WTC11 (cell line): ENCODE results near the gene GLRA1.

Source experiments
- ATF6 ChIP-seq: sonication (generic); formaldehyde crosslinking; IDR thresholded peaks from 2 replicates; pipeline ENCODE4 v1.8.1; 2023; ENCODE audit warnings: mild to moderate bottlenecking, missing genetic modification reagents
- CTCF ChIP-seq: fragments of 200-600 bp; IDR thresholded peaks from 2 replicates; pipeline ENCODE4 v1.8.0; 2022; ENCODE audit warnings: antibody characterized with exemption
- E2F4 ChIP-seq: sonication (generic); formaldehyde crosslinking; IDR thresholded peaks from 2 replicates; pipeline ENCODE4 v1.8.1; 2022; ENCODE audit warnings: low read depth, mild to moderate bottlenecking, moderate library complexity, missing genetic modification reagents, borderline replicate concordance
- KAT7 ChIP-seq: sonication (generic); formaldehyde crosslinking; IDR thresholded peaks from 2 replicates; pipeline ENCODE4 v1.8.1; 2023; ENCODE audit warnings: missing genetic modification reagents, mild to moderate bottlenecking, borderline replicate concordance
- SP1 ChIP-seq: sonication (generic); formaldehyde crosslinking; conservative IDR thresholded peaks from 2 replicates; pipeline ENCODE4 v1.8.1; 2022; ENCODE audit warnings: missing genetic modification reagents

GRCh38 chr5:151899399-151899798 lies 25.3 kb downstream of the GLRA1 start:
- TF ChIP-seq ATF6 (no peak), SP1 (CRISPR knock-in tag) (no peak), KAT7 (no peak), CTCF (no peak), E2F4 (CRISPR knock-in tag) (no peak)
